ENCODE data around the gene LTN1. TPM values are rescaled to one million over a fixed set of nuclear protein-coding genes. Genes with fewer than 3 reads are reported as not detected.

LTN1 gene
- total and polyA plus RNA-seq, 2 donors (not counting 1 experiment from before 2014, with no cell fraction given) = 6.6 to 30.1 TPM

- CTCF ChIA-PET = interaction anchor here (0.9 kb wide), 1 partner anchor 23 kb away, joined by 4 read pairs; no protein-coding TSS in a partner anchor
- H3K36me3 ChIP-seq (replicated peaks in 1 of 2; ENCODE audit: control extremely low read depth in 1 of 2, control insufficient read depth in 1 of 2, extremely low read depth in 1 of 2, insufficient read depth in 2 of 2, low read length in 1 of 2) = no peaks in the 10 kb centered on the region
- no CpG with 5 or more reads among the region's 4 CpGs for WGBS (ENCODE audit: insufficient coverage)
- DNase-seq = no peak
- POLR2A ChIA-PET = no interaction called here
- H2AFZ ChIP-seq (ENCODE audit: insufficient read depth, low read depth, low read length, poor library complexity, severe bottlenecking) = no peak overlapping the region
- H3K4me3 ChIP-seq (ENCODE audit: control extremely low read depth in 1 of 5, extremely low read depth in 1 of 5, insufficient read depth in 1 of 5, low read depth in 2 of 5, low read length in 4 of 5) = no peak overlapping the region
- no peaks in the 10 kb centered on the region for H3K9me3 ChIP-seq (ENCODE audit: control extremely low read depth in 1 of 3, control insufficient read depth in 2 of 3, insufficient read depth in 1 of 3, low read length in 2 of 3)
- intact Hi-C loops (cut with micrococcal nuclease) = no loop called here
- TF ChIP-seq EZH2 (IDR thresholded peaks at IDR 0.05; ENCODE audit: borderline replicate concordance, insufficient read depth, low read depth, low read length, poor library complexity, severe bottlenecking) = no peak
- TF ChIP-seq, protein P1, sequence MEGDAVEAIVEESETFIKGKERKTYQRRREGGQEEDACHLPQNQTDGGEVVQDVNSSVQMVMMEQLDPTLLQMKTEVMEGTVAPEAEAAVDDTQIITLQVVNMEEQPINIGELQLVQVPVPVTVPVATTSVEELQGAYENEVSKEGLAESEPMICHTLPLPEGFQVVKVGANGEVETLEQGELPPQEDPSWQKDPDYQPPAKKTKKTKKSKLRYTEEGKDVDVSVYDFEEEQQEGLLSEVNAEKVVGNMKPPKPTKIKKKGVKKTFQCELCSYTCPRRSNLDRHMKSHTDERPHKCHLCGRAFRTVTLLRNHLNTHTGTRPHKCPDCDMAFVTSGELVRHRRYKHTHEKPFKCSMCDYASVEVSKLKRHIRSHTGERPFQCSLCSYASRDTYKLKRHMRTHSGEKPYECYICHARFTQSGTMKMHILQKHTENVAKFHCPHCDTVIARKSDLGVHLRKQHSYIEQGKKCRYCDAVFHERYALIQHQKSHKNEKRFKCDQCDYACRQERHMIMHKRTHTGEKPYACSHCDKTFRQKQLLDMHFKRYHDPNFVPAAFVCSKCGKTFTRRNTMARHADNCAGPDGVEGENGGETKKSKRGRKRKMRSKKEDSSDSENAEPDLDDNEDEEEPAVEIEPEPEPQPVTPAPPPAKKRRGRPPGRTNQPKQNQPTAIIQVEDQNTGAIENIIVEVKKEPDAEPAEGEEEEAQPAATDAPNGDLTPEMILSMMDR (IDR thresholded peaks at IDR 0.05) = no peak
- no peak overlapping the region for H3K27ac ChIP-seq (ENCODE audit: low read length in 2 of 2)
- H3K4me2 ChIP-seq (replicated peaks; ENCODE audit: low read depth, low read length, poor library complexity, severe bottlenecking) = no peak overlapping the region
- Mint-ChIP-seq H3K27ac (no peak overlapping the region), H3K9me3 (ENCODE audit: insufficient read depth) (no peaks in the 10 kb centered on the region), H3K4me1 (no peaks in the 10 kb centered on the region), H3K4me3 (no peak overlapping the region), H3K27me3 (peaks cover 16% of the 10 kb centered on the region)
- no peaks in the 10 kb centered on the region for H4K20me1 ChIP-seq (ENCODE audit: control insufficient read depth, insufficient read depth, low read length, poor library complexity, severe bottlenecking)
- peaks cover 0 to 1% (median 0%) of the 10 kb centered on the region in 4 experiments for H3K27me3 ChIP-seq (replicated peaks in 1 of 4; ENCODE audit: control extremely low read depth in 1 of 4, control insufficient read depth in 3 of 4, insufficient read depth in 4 of 4, low read length in 3 of 4)
- H3K4me1 ChIP-seq (ENCODE audit: control insufficient read depth in 2 of 2, insufficient read depth in 2 of 2, low read length in 2 of 2) = no peaks in the 10 kb centered on the region
- no peak for ATAC-seq (ENCODE audit: low read depth)
- no peaks in the 10 kb centered on the region for H3K79me2 ChIP-seq (ENCODE audit: control insufficient read depth, insufficient read depth, low read length)
- no peak overlapping the region for H3K9ac ChIP-seq (ENCODE audit: low read length)
These were observed 76.4 kb downstream of the LTN1 start for GRCh38 chr21:28916150-28916893.

DNA sequence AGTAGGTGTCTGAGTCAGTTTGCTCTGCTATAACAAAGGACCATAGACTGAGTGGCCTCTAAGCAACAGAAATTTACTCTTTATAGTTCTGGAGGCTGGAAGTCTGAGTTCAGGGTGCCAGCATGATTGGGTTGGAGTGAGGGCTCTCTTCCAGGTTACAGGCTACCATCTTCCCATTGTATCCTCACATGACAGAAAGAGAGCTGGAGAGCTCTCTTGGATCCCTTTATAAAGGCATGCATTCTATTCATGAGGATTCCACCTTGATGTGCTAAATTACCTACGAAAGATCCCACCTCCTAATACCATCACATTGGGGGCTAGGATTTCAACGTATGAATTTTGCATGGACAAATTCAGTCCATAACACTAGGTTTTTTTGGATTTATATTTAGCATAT, 79.6 kb downstream of the LTN1 start:
- TF ChIP-seq, protein P1 (IDR thresholded peaks at IDR 0.05) = no peak
- TF ChIP-seq EZH2 (IDR thresholded peaks at IDR 0.05; ENCODE audit: borderline replicate concordance, insufficient read depth, low read depth, low read length, poor library complexity, severe bottlenecking) = no peak
- H2AFZ ChIP-seq (ENCODE audit: insufficient read depth, low read depth, low read length, poor library complexity, severe bottlenecking) = no peak overlapping the region
- Mint-ChIP-seq H3K9me3 (ENCODE audit: insufficient read depth) (no peaks in the 10 kb centered on the region), H3K4me1 (no peaks in the 10 kb centered on the region), H3K27ac (no peak overlapping the region), H3K4me3 (no peak overlapping the region), H3K27me3 (peaks cover 25% of the 10 kb centered on the region)
- H3K4me3 ChIP-seq (ENCODE audit: control extremely low read depth in 1 of 5, extremely low read depth in 1 of 5, insufficient read depth in 1 of 5, low read depth in 2 of 5, low read length in 4 of 5) = no peak overlapping the region
- H3K9me3 ChIP-seq (ENCODE audit: control extremely low read depth in 1 of 3, control insufficient read depth in 2 of 3, insufficient read depth in 1 of 3, low read length in 2 of 3) = no peaks in the 10 kb centered on the region
- H3K79me2 ChIP-seq (ENCODE audit: control insufficient read depth, insufficient read depth, low read length) = no peaks in the 10 kb centered on the region
- peaks cover 0 to 13% (median 0%) of the 10 kb centered on the region in 4 experiments for H3K27me3 ChIP-seq (replicated peaks in 1 of 4; ENCODE audit: control extremely low read depth in 1 of 4, control insufficient read depth in 3 of 4, insufficient read depth in 4 of 4, low read length in 3 of 4)
- H4K20me1 ChIP-seq (ENCODE audit: control insufficient read depth, insufficient read depth, low read length, poor library complexity, severe bottlenecking) = no peaks in the 10 kb centered on the region
- H3K4me1 ChIP-seq (ENCODE audit: control insufficient read depth in 2 of 2, insufficient read depth in 2 of 2, low read length in 2 of 2) = no peaks in the 10 kb centered on the region
- no peak overlapping the region for H3K4me2 ChIP-seq (replicated peaks; ENCODE audit: low read depth, low read length, poor library complexity, severe bottlenecking)
- ATAC-seq (ENCODE audit: low read depth) (no peak), DNase-seq (no peak)
- no CpG with 5 or more reads among the region's 2 CpGs for WGBS (ENCODE audit: insufficient coverage)
- POLR2A ChIA-PET = no interaction called here
- intact Hi-C loops (cut with micrococcal nuclease) = no loop called here
- H3K36me3 ChIP-seq (replicated peaks in 1 of 2; ENCODE audit: control extremely low read depth in 1 of 2, control insufficient read depth in 1 of 2, extremely low read depth in 1 of 2, insufficient read depth in 2 of 2, low read length in 1 of 2) = no peaks in the 10 kb centered on the region
- no peak overlapping the region for H3K27ac ChIP-seq (ENCODE audit: low read length in 2 of 2)
- no peak overlapping the region for H3K9ac ChIP-seq (ENCODE audit: low read length)
- CTCF ChIA-PET = no interaction called here
